Suppressor macrophage treated with lipopolysaccharide for 1 hour (primary cell): Measurements from ENCODE around the gene GREM1.

Experiments used
- DNase-seq, 3 donors: peaks; one replicate each; pipeline ENCODE4 v3.0.0-alpha.2; 2020 to 2022

Gene GREM1

DNA sequence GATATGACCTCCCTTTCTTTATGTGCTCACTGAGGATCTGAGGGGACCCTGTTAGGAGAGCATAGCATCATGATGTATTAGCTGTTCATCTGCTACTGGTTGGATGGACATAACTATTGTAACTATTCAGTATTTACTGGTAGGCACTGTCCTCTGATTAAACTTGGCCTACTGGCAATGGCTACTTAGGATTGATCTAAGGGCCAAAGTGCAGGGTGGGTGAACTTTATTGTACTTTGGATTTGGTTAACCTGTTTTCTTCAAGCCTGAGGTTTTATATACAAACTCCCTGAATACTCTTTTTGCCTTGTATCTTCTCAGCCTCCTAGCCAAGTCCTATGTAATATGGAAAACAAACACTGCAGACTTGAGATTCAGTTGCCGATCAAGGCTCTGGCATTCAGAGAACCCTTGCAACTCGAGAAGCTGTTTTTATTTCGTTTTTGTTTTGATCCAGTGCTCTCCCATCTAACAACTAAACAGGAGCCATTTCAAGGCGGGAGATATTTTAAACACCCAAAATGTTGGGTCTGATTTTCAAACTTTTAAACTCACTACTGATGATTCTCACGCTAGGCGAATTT lies 14.9 kb downstream of the GREM1 start:
- peak in 1 of 3 donors; percentile 12 for DNase-seq

DNA sequence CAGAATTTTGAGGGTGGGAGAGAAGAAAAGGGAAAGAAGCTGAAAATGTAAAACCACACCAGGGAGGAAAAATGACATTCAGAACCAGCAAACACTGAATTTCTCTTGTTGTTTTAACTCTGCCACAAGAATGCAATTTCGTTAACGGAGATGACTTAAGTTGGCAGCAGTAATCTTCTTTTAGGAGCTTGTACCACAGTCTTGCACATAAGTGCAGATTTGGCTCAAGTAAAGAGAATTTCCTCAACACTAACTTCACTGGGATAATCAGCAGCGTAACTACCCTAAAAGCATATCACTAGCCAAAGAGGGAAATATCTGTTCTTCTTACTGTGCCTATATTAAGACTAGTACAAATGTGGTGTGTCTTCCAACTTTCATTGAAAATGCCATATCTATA lies 15.5 kb downstream of the GREM1 start:
- DNase-seq, result no peak

GRCh38 chr15:32735989-32736700 lies 18.3 kb downstream of the GREM1 start:
- DNase-seq, result peak in 1 of 3 donors; percentile 15

- no peak for DNase-seq
Measured at GRCh38 chr15:32736701-32737061, 18.9 kb downstream of the GREM1 start.

- DNase-seq, result no peak
Measured at GRCh38 chr15:32737304-32737703, 19.5 kb downstream of the GREM1 start.

DNA sequence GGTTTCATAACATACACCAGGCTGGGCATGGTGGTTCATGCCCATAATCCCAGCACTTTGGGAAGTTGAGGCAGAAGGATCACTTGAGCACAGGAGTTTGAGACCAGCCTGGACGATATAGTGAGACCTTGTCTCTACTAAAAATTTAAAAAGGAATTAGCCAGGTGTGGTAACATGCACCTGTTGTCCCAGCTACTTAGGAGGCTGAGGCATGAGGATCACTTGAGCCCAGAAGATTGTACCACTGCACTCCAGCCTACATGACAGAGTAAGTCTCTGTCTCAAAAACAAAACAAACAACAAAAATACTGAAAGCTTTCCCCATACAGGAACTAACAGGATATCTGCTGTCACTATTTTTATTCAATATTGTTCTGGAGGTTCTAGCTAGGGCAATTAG lies 20.9 kb downstream of the GREM1 start:
- DNase-seq, result peak in 1 of 3 donors; percentile 15

DNA sequence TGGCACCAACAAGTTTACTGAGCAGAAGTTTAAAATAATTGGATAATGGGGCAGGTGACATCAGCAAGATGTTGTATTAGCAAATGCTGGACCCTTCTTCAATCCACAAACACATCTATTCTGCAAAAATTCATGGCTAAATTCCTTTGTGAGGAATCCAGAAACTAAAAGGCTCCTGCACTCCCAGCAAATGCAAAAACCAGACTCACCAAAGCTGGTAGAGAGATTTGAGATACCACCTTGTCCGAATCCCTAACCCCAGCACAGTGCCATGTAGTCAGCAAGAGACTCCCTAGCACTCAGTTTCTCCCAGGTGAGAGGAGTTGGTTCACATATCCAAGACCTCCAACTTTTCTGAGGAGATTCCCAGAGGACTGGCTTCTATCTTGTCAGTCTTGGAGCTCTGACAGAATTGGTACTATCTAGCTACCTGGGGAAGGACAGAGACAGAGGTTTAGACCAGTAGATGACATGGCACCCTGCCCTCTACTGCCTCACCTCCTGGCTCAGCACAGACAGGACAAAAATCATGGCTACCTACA lies 21.8 kb downstream of the GREM1 start:
- peak in 1 of 3 donors; percentile 14 for DNase-seq

- DNase-seq, result peak; percentile 23 to 56 (median 47)
Measured at GRCh38 chr15:32743411-32744140, 25.8 kb downstream of the GREM1 start.

DNA sequence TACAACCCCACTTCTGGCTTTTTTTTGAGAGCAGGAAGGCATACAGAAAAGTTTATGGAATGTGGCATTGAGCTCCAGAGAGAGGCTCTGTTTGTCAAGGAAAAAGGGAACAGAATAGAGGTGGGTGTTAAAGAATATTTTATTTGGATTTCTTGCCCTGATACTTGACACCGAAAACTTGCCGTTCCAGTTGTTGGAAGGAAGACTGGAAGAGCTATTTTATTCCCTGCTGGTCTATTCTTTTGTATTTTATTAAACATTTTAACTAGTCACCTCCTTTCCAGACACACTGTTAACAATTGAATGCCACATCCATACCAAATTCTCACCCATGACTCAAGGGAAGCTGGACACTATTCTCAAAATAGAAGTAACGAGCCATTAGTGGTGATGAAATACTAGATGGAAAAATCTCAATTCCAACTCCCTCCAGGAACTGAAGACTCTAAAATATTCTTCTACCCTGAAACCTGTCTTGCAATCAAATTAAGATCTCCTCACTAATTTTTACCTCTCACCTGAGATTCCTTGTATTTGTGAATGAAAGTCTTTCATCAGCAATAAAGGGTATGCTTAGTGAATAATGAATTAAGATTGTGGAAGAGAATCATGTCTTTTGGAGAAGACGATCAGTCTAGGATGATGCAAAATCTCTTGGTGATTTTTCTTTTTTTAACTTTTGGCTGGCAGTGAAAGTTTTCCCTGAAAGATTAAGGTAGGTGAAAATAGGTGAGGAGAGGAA lies 28.5 kb downstream of the GREM1 start:
- DNase-seq, result peak in 1 of 3 donors; percentile 14

- no peak for DNase-seq
Measured at GRCh38 chr15:32747921-32748342, 30.1 kb downstream of the GREM1 start.

DNA sequence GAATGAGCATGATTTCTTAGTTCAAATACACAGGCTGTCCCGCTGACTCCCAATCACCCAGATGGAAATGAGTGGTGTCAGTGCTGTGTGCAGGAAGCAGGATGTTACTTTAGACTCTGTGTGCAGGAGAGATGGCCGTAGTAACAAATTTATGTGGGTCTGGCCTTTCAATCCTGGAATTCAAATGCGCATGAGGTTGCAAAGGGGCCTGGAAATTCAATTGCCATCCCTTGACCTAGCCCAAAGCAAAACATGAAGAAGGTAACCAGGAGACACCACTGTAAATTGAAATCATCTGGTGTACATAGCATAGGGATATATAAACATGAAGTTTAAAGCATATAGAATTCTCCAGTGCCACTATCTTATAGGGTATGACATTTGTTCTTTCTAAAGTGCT lies 33.2 kb downstream of the GREM1 start:
- DNase-seq, result no peak

DNA sequence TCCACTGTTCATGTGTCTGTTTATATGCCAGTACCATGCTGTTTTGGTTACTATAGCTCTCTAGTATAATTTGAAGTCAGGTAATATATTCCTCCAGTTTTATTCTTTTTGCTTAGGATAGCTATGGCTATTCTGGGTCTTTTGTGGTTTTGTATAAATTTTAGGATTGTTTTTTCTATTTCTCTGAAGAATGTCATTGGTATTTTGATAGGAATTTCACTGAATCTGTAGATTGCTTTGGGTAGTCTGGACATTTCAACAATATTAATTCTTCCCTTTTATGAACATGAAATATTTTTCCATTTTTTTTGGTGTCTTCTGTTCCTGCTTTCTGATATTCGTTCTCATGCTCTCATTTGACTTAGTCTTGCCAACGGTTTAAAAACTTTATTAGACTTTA lies 39.6 kb downstream of the GREM1 start:
- DNase-seq, result no peak

- DNase-seq, result no peak
Measured at GRCh38 chr15:32763295-32763694, 45.5 kb downstream of the GREM1 start.

DNA sequence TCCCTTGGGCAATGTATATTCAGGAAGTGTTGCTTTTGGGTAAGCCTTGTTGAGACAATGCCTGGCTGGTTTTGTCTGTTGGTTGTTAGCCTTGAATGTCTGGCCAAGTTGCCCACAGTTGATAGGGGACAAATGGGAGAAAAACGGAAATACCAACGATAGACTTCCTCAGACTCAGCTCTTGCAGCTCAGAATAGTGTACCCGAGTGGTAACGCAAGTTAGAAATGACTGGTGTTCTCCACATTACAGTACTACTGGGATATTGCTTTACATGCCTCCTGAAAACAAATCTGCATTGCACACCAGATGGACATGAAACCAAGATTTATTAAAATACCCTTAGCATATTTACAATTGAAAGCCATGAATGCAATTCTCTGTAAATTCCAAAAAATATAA lies 47.4 kb downstream of the GREM1 start:
- no peak for DNase-seq

DNA sequence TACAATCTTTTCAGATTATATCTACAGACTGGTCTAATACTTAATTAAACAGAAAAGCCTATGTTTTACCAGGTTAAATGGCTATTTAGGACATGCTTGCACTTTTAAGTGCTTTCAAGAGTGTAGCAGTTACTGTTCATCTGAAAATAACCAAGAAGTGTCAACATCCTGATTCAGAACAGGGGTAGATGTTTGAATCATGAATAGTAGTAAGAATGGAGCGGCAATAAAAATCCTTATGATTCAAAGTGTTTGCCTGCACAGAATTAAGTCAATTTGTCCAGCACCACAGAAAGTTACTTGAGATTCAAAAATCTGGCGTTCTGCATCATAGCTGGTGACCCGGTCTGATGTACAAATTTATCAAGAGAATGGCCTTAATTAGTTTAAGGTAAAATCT lies 48.3 kb downstream of the GREM1 start:
- no peak for DNase-seq

- DNase-seq, result no peak
Measured at GRCh38 chr15:32767236-32767635, 49.4 kb downstream of the GREM1 start.

DNA sequence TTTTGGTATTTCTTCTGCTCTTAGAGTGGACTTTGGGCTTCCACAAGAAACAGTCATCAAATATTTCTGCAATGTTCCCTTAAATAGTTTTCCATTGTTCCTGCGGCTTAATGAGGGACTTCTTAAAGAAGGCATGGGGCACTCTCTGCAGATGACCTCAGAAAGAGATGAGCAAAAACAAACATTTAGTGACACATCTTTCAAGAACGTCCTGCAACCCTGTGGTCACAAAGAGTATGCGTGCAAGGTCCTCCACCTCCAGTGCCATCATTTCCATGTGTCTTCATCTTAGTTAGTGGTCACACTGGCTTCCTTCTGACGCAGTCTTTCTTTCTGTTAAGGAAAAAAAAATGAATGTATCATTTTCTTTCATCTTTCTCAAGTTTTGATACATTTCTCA lies 56.2 kb downstream of the GREM1 start:
- no peak for DNase-seq

DNA sequence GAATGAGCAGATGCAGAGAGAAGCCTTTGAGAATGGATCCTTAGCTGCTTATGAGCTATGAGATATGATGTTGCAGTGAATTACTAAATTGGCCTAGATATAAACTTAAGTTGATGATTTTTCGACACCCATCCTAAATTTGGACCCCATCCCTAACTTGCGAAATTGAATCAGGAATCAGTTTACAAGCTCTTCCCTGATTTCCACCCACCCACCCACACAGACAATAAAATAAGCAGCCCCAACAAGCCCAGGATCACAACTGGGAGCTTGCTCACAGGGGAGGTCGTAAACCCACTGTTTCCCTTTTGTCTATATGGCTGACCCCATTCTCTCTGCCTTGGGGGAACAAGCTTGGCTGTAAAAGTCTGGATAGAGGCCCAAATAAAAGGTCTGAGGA lies 57.3 kb downstream of the GREM1 start:
- no peak for DNase-seq

- DNase-seq, result no peak
Measured at GRCh38 chr15:32778391-32779176, 60.8 kb downstream of the GREM1 start.

- no peak for DNase-seq
Measured at GRCh38 chr15:32781781-32782180, 64.0 kb downstream of the GREM1 start.

DNA sequence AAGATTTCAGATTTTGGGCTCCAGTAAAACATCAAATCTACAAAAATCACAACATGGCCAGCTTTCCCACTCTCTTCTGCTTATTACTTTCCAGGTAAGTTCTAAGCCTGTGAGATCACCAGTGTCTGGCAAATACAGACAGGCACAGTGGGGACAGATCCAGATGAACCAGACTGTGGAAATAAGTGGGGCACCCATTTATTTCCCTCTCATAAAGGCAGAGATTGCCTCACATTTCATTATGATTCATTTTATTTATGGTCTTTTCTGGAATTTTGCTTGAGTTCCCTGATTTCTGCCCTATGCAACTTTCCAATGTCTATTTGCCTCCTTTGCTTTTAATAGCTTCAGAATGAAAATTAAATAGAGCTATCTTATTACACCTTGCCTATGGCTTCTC lies 66.8 kb downstream of the GREM1 start:
- DNase-seq, result no peak

GRCh38 chr15:32786906-32787305 lies 69.1 kb downstream of the GREM1 start:
- DNase-seq, result no peak
